IMR-90 (cell line): Measurements from ENCODE around the gene SLC6A6. TPM values are rescaled to one million over a fixed set of nuclear protein-coding genes. Genes with fewer than 3 reads are reported as not detected.

Source experiments
- ATAC-seq: fragments of 200-7000 bp; cut with Tn5 transposase; 2 replicates; pipeline ENCODE4 v1.9.1; 2020; ENCODE audit warnings: low read depth, mild to moderate bottlenecking, moderate library complexity
- BruUV-seq: library from RNA; stranded (reverse); fragments of 400-500 nt; replicated peaks from 2 replicates; lab custom pipeline; 2021; lab: Mats Ljungman, UMichigan
- CTCF ChIA-PET: fragments of 300-600 bp; formaldehyde crosslinking; extraction: SDS; loops from one replicate; lab custom pipeline; 2021; ENCODE audit warnings: antibody characterized with exemption; lab: Yijun Ruan, JAX
- POLR2A ChIA-PET: fragments of 300-600 bp; sonication (Branson Sonifier 250); formaldehyde crosslinking; loops from one replicate; lab custom pipeline; 2022; ENCODE audit warnings: antibody characterized with exemption; ENCODE audit not compliant: unreplicated experiment; lab: Charles Lee
- DNase-seq: peaks from one replicate; pipeline ENCODE4 v3.0.0; 2013
- H2AFZ ChIP-seq: replicated peaks from 2 replicates; pipeline ENCODE3; 2013; ENCODE audit warnings: low read length, mild to moderate bottlenecking; ENCODE audit not compliant: poor library complexity
- H2AK5ac ChIP-seq: 2 replicates; pipeline ENCODE4 v1.6.1; 2013; ENCODE audit warnings: low read depth, low read length, inconsistent platforms
- H2AK9ac ChIP-seq: replicated peaks from 2 replicates; pipeline ENCODE3; 2013; ENCODE audit warnings: mild to moderate bottlenecking, low read depth, low read length, moderate library complexity; ENCODE audit not compliant: poor library complexity
- H2BK120ac ChIP-seq: 2 replicates; pipeline ENCODE4 v1.6.1; 2013; ENCODE audit warnings: low read depth, low read length, inconsistent platforms
- H2BK15ac ChIP-seq: 3 replicates; pipeline ENCODE4 v1.6.1; 2013; ENCODE audit warnings: low read depth, low read length, inconsistent platforms
- H2BK20ac ChIP-seq: 2 replicates; pipeline ENCODE4 v1.6.1; 2013; ENCODE audit warnings: low read depth, mild to moderate bottlenecking, inconsistent platforms, low read length, moderate library complexity
- H2BK5ac ChIP-seq: 2 replicates; pipeline ENCODE4 v1.6.1; 2013; ENCODE audit warnings: mild to moderate bottlenecking, low read depth, low read length, inconsistent platforms; ENCODE audit not compliant: poor library complexity, severe bottlenecking
- H3K14ac ChIP-seq: replicated peaks from 2 replicates; pipeline ENCODE4 v1.6.1; 2013; ENCODE audit warnings: low read depth, low read length, inconsistent platforms
- H3K18ac ChIP-seq: 2 replicates; pipeline ENCODE4 v1.6.1; 2013; ENCODE audit warnings: low read depth, low read length, control low read depth
- H3K23ac ChIP-seq: 2 replicates; pipeline ENCODE4 v1.6.1; 2013; ENCODE audit warnings: low read depth, low read length, inconsistent platforms
- H3K27ac ChIP-seq: 2 replicates; pipeline ENCODE4 v1.5.1; 2013; ENCODE audit warnings: mild to moderate bottlenecking, control low read depth, low read length; ENCODE audit not compliant: insufficient read depth
- H3K27me3 ChIP-seq: 2 replicates; pipeline ENCODE4 v1.6.1; 2013; ENCODE audit warnings: low read length; ENCODE audit not compliant: control insufficient read depth, insufficient read depth
- H3K36me3 ChIP-seq: 2 replicates; pipeline ENCODE4 v1.6.1; 2013; ENCODE audit warnings: low read length, mixed read lengths; ENCODE audit not compliant: control insufficient read depth, insufficient read depth
- H3K4ac ChIP-seq: 2 replicates; pipeline ENCODE4 v1.6.1; 2013; ENCODE audit warnings: low read depth, low read length, inconsistent platforms
- H3K4me1 ChIP-seq: 2 replicates; pipeline ENCODE4 v1.6.1; 2013; ENCODE audit warnings: low read length, mixed read lengths; ENCODE audit not compliant: control insufficient read depth, insufficient read depth
- H3K4me2 ChIP-seq: 2 replicates; pipeline ENCODE4 v1.6.1; 2013; ENCODE audit warnings: low read depth, mild to moderate bottlenecking, control low read depth, low read length, moderate library complexity
- H3K4me3 ChIP-seq: 2 replicates; pipeline ENCODE4 v1.5.1; 2013; ENCODE audit warnings: low read depth, mild to moderate bottlenecking, control low read depth, low read length, moderate library complexity; ENCODE audit not compliant: insufficient read depth
- H3K56ac ChIP-seq: 2 replicates; pipeline ENCODE4 v1.6.1; 2013; ENCODE audit warnings: low read length, inconsistent platforms; ENCODE audit not compliant: insufficient read depth; ENCODE audit errors: extremely low read depth
- H3K79me1 ChIP-seq, 2 experiments: 2 replicates each; pipeline ENCODE4 v1.6.1; 2013; ENCODE audit warnings: low read length in 2 of 2, inconsistent platforms in 1 of 2, low read depth in 1 of 2
- H3K9ac ChIP-seq: 2 replicates; pipeline ENCODE4 v1.6.1; 2013; ENCODE audit warnings: low read depth, low read length, control low read depth
- H3K9me1 ChIP-seq: 2 replicates; pipeline ENCODE4 v1.6.1; 2013; ENCODE audit warnings: low read length, inconsistent platforms; ENCODE audit not compliant: insufficient read depth
- H3K9me3 ChIP-seq: 2 replicates; pipeline ENCODE4 v1.6.1; 2013; ENCODE audit warnings: low read length; ENCODE audit not compliant: control insufficient read depth, insufficient read depth
- H4K20me1 ChIP-seq: 2 replicates; pipeline ENCODE4 v1.6.1; 2013; ENCODE audit warnings: low read length, inconsistent platforms; ENCODE audit not compliant: insufficient read depth
- H4K5ac ChIP-seq: 2 replicates; pipeline ENCODE4 v1.6.1; 2013; ENCODE audit warnings: mild to moderate bottlenecking, low read depth, low read length, control low read depth
- H4K8ac ChIP-seq, 2 experiments: 2 replicates each; pipeline ENCODE4 v1.6.1; 2013; ENCODE audit warnings: low read depth in 2 of 2, low read length in 2 of 2, control low read depth in 1 of 2, inconsistent platforms in 1 of 2
- H4K91ac ChIP-seq: 2 replicates; pipeline ENCODE4 v1.6.1; 2013; ENCODE audit warnings: low read depth, low read length, inconsistent platforms; ENCODE audit not compliant: insufficient read depth
- MAFK ChIP-seq: IDR thresholded peaks from 2 replicates; pipeline ENCODE4 v1.6.1; 2012; ENCODE audit warnings: low read depth, low read length, improper control_type of control experiment
- NFE2L2 ChIP-seq: fragments of 150-350 bp; IDR thresholded peaks from 2 replicates; pipeline ENCODE4 v1.6.1; 2016; ENCODE audit warnings: low read depth, mild to moderate bottlenecking, low read length
- RFX5 ChIP-seq: IDR thresholded peaks from 2 replicates; pipeline ENCODE4 v1.8.0; 2012; ENCODE audit warnings: low read depth, mild to moderate bottlenecking, low read length, moderate library complexity
- WGBS, 2 experiments: methylation state at CpG; one replicate each; pipeline versions ENCODE4 v1.1.5 to v1.1.7; 2013; ENCODE audit warnings: missing lambda C conversion rate in 2 of 2; ENCODE audit not compliant: insufficient read length in 1 of 2; ENCODE audit errors: extremely low coverage in 2 of 2; 5-methylcytosine and 5-hydroxymethylcytosine counted together
- dilution Hi-C: fragments of 300-500 bp; cut with HindIII; formaldehyde crosslinking; loops from one replicate; pipeline ENCODE4 v1.14.3; 2018; ENCODE audit warnings: low sequenced_read_pairs; ENCODE audit not compliant: unreplicated experiment
- in situ Hi-C: fragments of 300-500 bp; cut with MboI; formaldehyde crosslinking; loops from 3 replicates; pipeline ENCODE4 v1.14.3; 2019; ENCODE audit warnings: low sequenced_read_pairs, inconsistent platforms, mixed read lengths
- intact Hi-C: fragments of 100-400 bp; cut with micrococcal nuclease; formaldehyde crosslinking; loops from 2 replicates; pipeline ENCODE4 v1.10.0; 2022
- polyA plus RNA-seq, 3 experiments: library from polyadenylated mRNA; depleted of rRNA; stranded (reverse); fragments of >200 nt; gene quantifications; 2 replicates each; pipeline ENCODE4 v1.2.3, GENCODE V29; 2012; ENCODE audit warnings: low replicate concordance in 1 of 3
- total RNA-seq: library from RNA; depleted of rRNA; stranded (reverse); fragments of >200 nt; gene quantifications from 2 replicates; pipeline ENCODE4 v1.2.3, GENCODE V29; 2012
- TF ChIP-seq, protein P1 (sequence below): fragments of 150-350 bp; IDR thresholded peaks from 2 replicates; pipeline ENCODE4 v1.6.1; 2017; ENCODE audit warnings: mild to moderate bottlenecking, antibody characterized with exemption, low read length, low read depth
- TF ChIP-seq, protein P2 (sequence below): fragments of 150-350 bp; IDR thresholded peaks from 2 replicates; pipeline ENCODE4 v1.6.1; 2016; ENCODE audit warnings: low read depth, mild to moderate bottlenecking, low read length, moderate library complexity, borderline replicate concordance

SLC6A6 gene
- total and polyA plus RNA-seq, 2 of the 4 experiments (the other 2 are of a cell fraction), result 29.9 to 39.4 TPM

DNA sequence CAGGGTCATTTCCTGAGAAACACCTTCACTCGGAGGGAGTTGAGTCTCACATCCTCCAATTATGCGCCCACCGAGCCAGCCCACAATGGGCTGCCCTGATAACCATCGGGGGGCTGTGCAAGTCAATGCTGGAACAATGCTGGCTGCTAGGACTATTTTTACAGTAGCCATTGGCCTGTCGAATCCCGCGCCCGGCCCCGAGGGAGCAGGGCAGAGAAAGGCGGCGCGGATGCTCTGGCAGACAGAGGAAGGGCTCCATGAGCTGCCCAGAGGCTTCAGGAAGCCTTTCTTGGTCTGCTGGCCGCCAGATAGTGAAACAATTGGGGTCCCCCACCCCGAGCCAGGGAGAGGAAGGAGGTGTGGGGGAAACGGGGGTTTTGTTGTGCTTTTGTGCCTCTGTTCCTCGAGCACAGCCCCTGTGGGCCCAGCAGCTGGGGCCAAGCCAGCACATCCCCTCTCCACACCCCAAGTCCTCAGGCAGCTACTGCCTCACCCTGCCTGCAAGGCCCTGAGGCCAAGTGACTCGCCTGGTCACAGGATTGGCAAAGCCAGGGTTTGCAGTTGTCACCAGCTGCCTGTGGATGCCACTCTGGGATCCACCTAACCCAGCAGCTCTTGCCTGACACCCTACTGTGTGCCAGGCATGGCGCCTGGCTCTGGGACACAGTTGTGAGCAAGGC lies 39.0 kb downstream of the SLC6A6 start:
- Histone ChIP-seq H3K56ac (no peak overlapping the region), H4K20me1 (peaks cover 40% of the 10 kb centered on the region), H3K4ac (peak overlapping the region; percentile 46), H2BK20ac (no peak overlapping the region), H3K23ac (no peak overlapping the region), H4K8ac (no peak overlapping the region), H3K4me1 (peaks cover 25% of the 10 kb centered on the region), H2AK9ac (no peak overlapping the region), H3K4me3 (no peak overlapping the region), H3K36me3 (peaks cover 20% of the 10 kb centered on the region), H3K4me2 (no peak overlapping the region), H2BK5ac (no peak overlapping the region), H3K18ac (no peak overlapping the region), H3K9me1 (peaks cover 18% of the 10 kb centered on the region), H4K91ac (no peak overlapping the region), H4K5ac (no peak overlapping the region), H3K27me3 (no peaks in the 10 kb centered on the region), H3K79me1 (peaks cover 53 to 72% of the 10 kb centered on the region in 2 experiments), H2AK5ac (peak overlapping the region; percentile 53; the same call in 1 of the 2 replicates), H2AFZ (no peak overlapping the region), H2BK15ac (no peak overlapping the region), H3K27ac (no peak overlapping the region), H3K9me3 (no peaks in the 10 kb centered on the region), H3K9ac (no peak overlapping the region), H2BK120ac (no peak overlapping the region; the same call in 1 of the 2 replicates), H3K14ac (0 out of 2 replicates have a peak overlapping the region, but pooled peaks have one; percentile 29)
- WGBS, 2 experiments, result 90% methylated on average over 7 of the region's 18 CpGs; no CpG with 5 or more reads in 1 of the 2 experiments
- TF ChIP-seq RFX5, result no peak
- TF ChIP-seq, protein P1, sequence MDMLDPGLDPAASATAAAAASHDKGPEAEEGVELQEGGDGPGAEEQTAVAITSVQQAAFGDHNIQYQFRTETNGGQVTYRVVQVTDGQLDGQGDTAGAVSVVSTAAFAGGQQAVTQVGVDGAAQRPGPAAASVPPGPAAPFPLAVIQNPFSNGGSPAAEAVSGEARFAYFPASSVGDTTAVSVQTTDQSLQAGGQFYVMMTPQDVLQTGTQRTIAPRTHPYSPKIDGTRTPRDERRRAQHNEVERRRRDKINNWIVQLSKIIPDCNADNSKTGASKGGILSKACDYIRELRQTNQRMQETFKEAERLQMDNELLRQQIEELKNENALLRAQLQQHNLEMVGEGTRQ, result no peak
- TF ChIP-seq NFE2L2, result no peak
- no peak for TF ChIP-seq MAFK
- TF ChIP-seq, protein P2, sequence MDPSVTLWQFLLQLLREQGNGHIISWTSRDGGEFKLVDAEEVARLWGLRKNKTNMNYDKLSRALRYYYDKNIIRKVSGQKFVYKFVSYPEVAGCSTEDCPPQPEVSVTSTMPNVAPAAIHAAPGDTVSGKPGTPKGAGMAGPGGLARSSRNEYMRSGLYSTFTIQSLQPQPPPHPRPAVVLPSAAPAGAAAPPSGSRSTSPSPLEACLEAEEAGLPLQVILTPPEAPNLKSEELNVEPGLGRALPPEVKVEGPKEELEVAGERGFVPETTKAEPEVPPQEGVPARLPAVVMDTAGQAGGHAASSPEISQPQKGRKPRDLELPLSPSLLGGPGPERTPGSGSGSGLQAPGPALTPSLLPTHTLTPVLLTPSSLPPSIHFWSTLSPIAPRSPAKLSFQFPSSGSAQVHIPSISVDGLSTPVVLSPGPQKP, result no peak
- ChIA-PET POLR2A (no interaction called here), CTCF (no interaction called here)
- DNase-seq, result no peak
- dilution Hi-C loops, result no loop called here
- in situ Hi-C loops, result no loop called here
- no TSS peak for BruUV-seq
- ATAC-seq, result 0 out of 2 replicates have a peak, but pooled peaks have one; percentile 15
- intact Hi-C loops, result no loop called here
